A549 (cell line): ENCODE measurements around the gene PPP3CA. TPM values are rescaled to one million over a fixed set of nuclear protein-coding genes. Genes with fewer than 3 reads are reported as not detected.

Experiments used
- ATAC-seq, 2 experiments: fragments of 200-7000 bp in 1 of 2; fragments of >200 bp in 1 of 2; cut with Nextera tagmentation in 1 of 2; cut with Tn5 transposase in 1 of 2; 3 replicates each; pipeline versions ENCODE4 v1.8.0 to v1.9.1; 2018 to 2020; ENCODE audit warnings: mild to moderate bottlenecking in 1 of 2, moderate library complexity in 1 of 2
- CTCF ChIA-PET: fragments of 300-600 bp; sonication (Branson Sonifier 250); formaldehyde crosslinking; extraction: SDS; loops from one replicate; lab custom pipeline; 2021; ENCODE audit warnings: antibody characterized with exemption, inconsistent platforms; lab: Yijun Ruan, JAX
- POLR2A ChIA-PET: fragments of 350-600 bp; formaldehyde crosslinking; extraction: SDS; loops from one replicate; lab custom pipeline; 2021; ENCODE audit warnings: antibody characterized with exemption, inconsistent platforms; lab: Yijun Ruan, JAX
- DNase-seq, 2 experiments: peaks; one replicate each; pipeline versions ENCODE4 v3.0.0 to v3.0.0-alpha.2; 2011 to 2016; ENCODE audit warnings: low read depth in 1 of 2, low spot score in 1 of 2
- FAIRE-seq: peaks from 2 replicates; lab custom pipeline; 2011; peaks lifted over from hg19 to GRCh38; lab: Jason Lieb, UNC
- H3K27ac ChIP-seq, 2 experiments: fragments of >200 bp; sonication (Bioruptor Twin); formaldehyde crosslinking; 3 replicates each; pipeline ENCODE4 v1.5.1; 2016 to 2017
- H3K4me1 ChIP-seq: fragments of >200 bp; sonication (Bioruptor Twin); formaldehyde crosslinking; 3 replicates; pipeline ENCODE4 v1.6.1; 2016
- H3K4me2 ChIP-seq: fragments of >200 bp; sonication (Bioruptor Twin); formaldehyde crosslinking; 3 replicates; pipeline ENCODE4 v1.6.1; 2016
- H3K4me3 ChIP-seq: fragments of >200 bp; sonication (Bioruptor Twin); formaldehyde crosslinking; 3 replicates; pipeline ENCODE4 v1.5.1; 2016
- H3K9me3 ChIP-seq: fragments of >200 bp; sonication (Bioruptor Twin); formaldehyde crosslinking; 3 replicates; pipeline ENCODE4 v1.6.1; 2016
- BCL3 ChIP-seq: fragments of >200 bp; sonication (Bioruptor Twin); formaldehyde crosslinking; IDR thresholded peaks from 3 replicates; pipeline ENCODE4 v1.6.1; 2016
- CBX2 ChIP-seq: fragments of 200-600 bp; sonication (generic); IDR thresholded peaks from 2 replicates; pipeline ENCODE4 v1.6.1; 2016; ENCODE audit warnings: low read depth, mild to moderate bottlenecking, borderline replicate concordance
- CEBPB ChIP-seq, 2 experiments: fragments of >200 bp in 1 of 2; sonication (Bioruptor Twin) in 1 of 2; formaldehyde crosslinking in 1 of 2; IDR thresholded peaks; 2 replicates each; pipeline ENCODE4 v1.6.1; 2012 to 2016
- CHD4 ChIP-seq: fragments of 200-600 bp; sonication (generic); IDR thresholded peaks from 2 replicates; pipeline ENCODE4 v1.6.1; 2016; ENCODE audit warnings: antibody characterized with exemption, mild to moderate bottlenecking, borderline replicate concordance
- ELK1 ChIP-seq: fragments of 150-350 bp; IDR thresholded peaks from 2 replicates; pipeline ENCODE4 v1.6.1; 2014; ENCODE audit warnings: low read depth, mild to moderate bottlenecking, low read length
- FOSB ChIP-seq: fragments of 250-450 bp; sonication (Bioruptor Pico); IDR thresholded peaks from 2 replicates; pipeline ENCODE4 v1.5.0; 2020; ENCODE audit warnings: mild to moderate bottlenecking, moderate library complexity
- FOSL2 ChIP-seq, 2 experiments: fragments of 450-650 bp in 1 of 2; fragments of >200 bp in 1 of 2; sonication (Bioruptor Twin) in 1 of 2; formaldehyde crosslinking; IDR thresholded peaks; 2 replicates each; pipeline versions ENCODE4 v1.5.0 to v1.6.1; 2016 to 2020; ENCODE audit warnings: mild to moderate bottlenecking in 1 of 2, moderate library complexity in 1 of 2
- HOXA7 ChIP-seq: fragments of 250-450 bp; sonication (Bioruptor Pico); IDR thresholded peaks from 2 replicates; pipeline ENCODE4 v1.5.0; 2020; ENCODE audit warnings: mild to moderate bottlenecking, moderate library complexity
- HOXB13 ChIP-seq: fragments of 250-450 bp; sonication (Bioruptor Pico); IDR thresholded peaks from 2 replicates; pipeline ENCODE4 v1.5.0; 2020; ENCODE audit warnings: low read depth, mild to moderate bottlenecking, moderate library complexity
- MAFK ChIP-seq: fragments of 450-650 bp; IDR thresholded peaks from 2 replicates; pipeline ENCODE4 v1.6.1; 2014; ENCODE audit not compliant: partially characterized antibody
- MYC ChIP-seq: IDR thresholded peaks from 2 replicates; pipeline ENCODE4 v1.6.1; 2012; ENCODE audit warnings: mild to moderate bottlenecking, inconsistent platforms, low read length, improper control_type of control experiment, borderline replicate concordance
- NPAS2 ChIP-seq: fragments of 250-450 bp; sonication (Bioruptor Pico); IDR thresholded peaks from 2 replicates; pipeline ENCODE4 v1.8.0; 2022; ENCODE audit warnings: mild to moderate bottlenecking, moderate library complexity, borderline replicate concordance
- PHF8 ChIP-seq: fragments of 200-600 bp; sonication (generic); IDR thresholded peaks from 2 replicates; pipeline ENCODE4 v1.6.1; 2016; ENCODE audit warnings: low read depth, mild to moderate bottlenecking, antibody characterized with exemption, moderate library complexity, borderline replicate concordance
- RAD21 ChIP-seq, 2 experiments: fragments of >200 bp in 1 of 2; sonication (Bioruptor Twin) in 1 of 2; formaldehyde crosslinking in 1 of 2; IDR thresholded peaks in 1 of 2; conservative IDR thresholded peaks in 1 of 2; 2 replicates in 1 of 2; 3 replicates in 1 of 2; pipeline ENCODE4 v1.6.1; 2012 to 2018; ENCODE audit warnings: inconsistent platforms in 1 of 2
- RCOR1 ChIP-seq: fragments of 150-350 bp; IDR thresholded peaks from 2 replicates; pipeline ENCODE4 v1.6.1; 2014; ENCODE audit warnings: antibody characterized with exemption, low read length, low read depth
- RFX5 ChIP-seq: fragments of 450-650 bp; IDR thresholded peaks from 2 replicates; pipeline ENCODE4 v1.7.1; 2014; ENCODE audit warnings: antibody characterized with exemption, mild to moderate bottlenecking, moderate library complexity
- SREBF2 ChIP-seq: fragments of 450-650 bp; IDR thresholded peaks from 2 replicates; pipeline ENCODE4 v1.6.1; 2014; ENCODE audit warnings: mild to moderate bottlenecking, moderate library complexity
- TP53 ChIP-seq: fragments of 250-450 bp; sonication (Bioruptor Pico); IDR thresholded peaks from 2 replicates; pipeline ENCODE4 v1.5.0; 2021; ENCODE audit warnings: mild to moderate bottlenecking, moderate library complexity
- USF2 ChIP-seq: fragments of 450-650 bp; IDR thresholded peaks from 2 replicates; pipeline ENCODE4 v1.6.1; 2014; ENCODE audit warnings: antibody characterized with exemption
- ZNF302 ChIP-seq: fragments of 250-450 bp; sonication (Bioruptor Pico); IDR thresholded peaks from 2 replicates; pipeline ENCODE4 v1.9.0; 2021; ENCODE audit warnings: inconsistent platforms, mild to moderate bottlenecking, moderate library complexity
- WGBS: methylation state at CpG from one replicate; pipeline ENCODE4 v1.1.6; 2017; ENCODE audit errors: missing lambda C conversion rate; 5-methylcytosine and 5-hydroxymethylcytosine counted together
- polyA plus RNA-seq, 4 experiments: library from polyadenylated mRNA; depleted of rRNA in 3 of 4; stranded (reverse); fragments of >200 nt; fragmentation: RNase III in 1 of 4; extraction: RNeasy Plus Mini Kit Qiagen cat#74134 plus additional on column Dnase treatment in 1 of 4; gene quantifications; 2 replicates in 3 of 4; 3 replicates in 1 of 4; pipeline ENCODE4 v1.2.3, GENCODE V29; 2011 to 2017
- TF ChIP-seq, protein P1 (sequence below): fragments of 200-600 bp; sonication (generic); IDR thresholded peaks from 2 replicates; pipeline ENCODE4 v1.6.1; 2016; ENCODE audit warnings: antibody characterized with exemption, mild to moderate bottlenecking, moderate library complexity

Gene PPP3CA
- polyA plus RNA-seq, 2 of the 4 experiments (the other 2 are of a cell fraction): 21.4 to 42.4 TPM

- Histone ChIP-seq H3K4me3 (no peak overlapping the region), H3K27ac (peak overlapping the region in 1 of 2 experiments; percentile 27; a peak in 1 of 6 replicates), H3K9me3 (no peaks in the 10 kb centered on the region), H3K4me1 (peaks cover 33% of the 10 kb centered on the region), H3K4me2 (no peak overlapping the region)
- no peak for DNase-seq
- no peak for FAIRE-seq
- no peak for ATAC-seq
- POLR2A ChIA-PET: no interaction called here
- WGBS: 97% methylated on average over 4 of the region's 4 CpGs
- CTCF ChIA-PET: interaction anchor here (0.9 kb wide), 1 partner anchor 239 kb away, joined by 4 read pairs; no protein-coding TSS in a partner anchor
- no peak for TF ChIP-seq CBX2
Observed at GRCh38 chr4:101019313-101019712, 328.0 kb downstream of the PPP3CA start.

DNA sequence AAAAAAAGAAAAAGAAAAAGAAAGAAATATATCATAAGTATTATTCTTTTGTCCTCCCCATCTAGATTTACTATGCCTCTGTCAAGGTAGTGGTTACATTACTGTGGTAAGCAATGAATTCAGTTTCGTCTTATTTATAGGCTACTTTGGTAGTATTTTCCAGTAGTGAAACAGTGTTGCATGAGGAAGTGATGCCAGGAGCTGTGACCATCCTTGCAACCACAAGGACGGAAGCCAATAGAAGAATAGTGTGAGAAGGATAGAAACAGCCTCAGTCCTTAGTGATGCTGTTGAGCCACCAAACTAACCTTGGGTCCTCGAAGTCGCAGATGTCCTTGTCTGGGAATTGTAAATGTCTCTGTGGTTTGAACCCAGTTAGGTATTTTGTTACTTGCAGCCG lies 328.5 kb downstream of the PPP3CA start:
- CTCF ChIA-PET: no interaction called here
- Histone ChIP-seq H3K4me1 (peaks cover 33% of the 10 kb centered on the region), H3K9me3 (no peaks in the 10 kb centered on the region), H3K4me3 (no peak overlapping the region), H3K27ac (no peak overlapping the region), H3K4me2 (no peak overlapping the region)
- TF ChIP-seq BCL3 (no peak), NPAS2 (CRISPR knock-in tag) (no peak), MAFK (no peak), PHF8 (no peak), HOXB13 (no peak), SREBF2 (no peak), CHD4 (no peak)
- TF ChIP-seq, protein P1, sequence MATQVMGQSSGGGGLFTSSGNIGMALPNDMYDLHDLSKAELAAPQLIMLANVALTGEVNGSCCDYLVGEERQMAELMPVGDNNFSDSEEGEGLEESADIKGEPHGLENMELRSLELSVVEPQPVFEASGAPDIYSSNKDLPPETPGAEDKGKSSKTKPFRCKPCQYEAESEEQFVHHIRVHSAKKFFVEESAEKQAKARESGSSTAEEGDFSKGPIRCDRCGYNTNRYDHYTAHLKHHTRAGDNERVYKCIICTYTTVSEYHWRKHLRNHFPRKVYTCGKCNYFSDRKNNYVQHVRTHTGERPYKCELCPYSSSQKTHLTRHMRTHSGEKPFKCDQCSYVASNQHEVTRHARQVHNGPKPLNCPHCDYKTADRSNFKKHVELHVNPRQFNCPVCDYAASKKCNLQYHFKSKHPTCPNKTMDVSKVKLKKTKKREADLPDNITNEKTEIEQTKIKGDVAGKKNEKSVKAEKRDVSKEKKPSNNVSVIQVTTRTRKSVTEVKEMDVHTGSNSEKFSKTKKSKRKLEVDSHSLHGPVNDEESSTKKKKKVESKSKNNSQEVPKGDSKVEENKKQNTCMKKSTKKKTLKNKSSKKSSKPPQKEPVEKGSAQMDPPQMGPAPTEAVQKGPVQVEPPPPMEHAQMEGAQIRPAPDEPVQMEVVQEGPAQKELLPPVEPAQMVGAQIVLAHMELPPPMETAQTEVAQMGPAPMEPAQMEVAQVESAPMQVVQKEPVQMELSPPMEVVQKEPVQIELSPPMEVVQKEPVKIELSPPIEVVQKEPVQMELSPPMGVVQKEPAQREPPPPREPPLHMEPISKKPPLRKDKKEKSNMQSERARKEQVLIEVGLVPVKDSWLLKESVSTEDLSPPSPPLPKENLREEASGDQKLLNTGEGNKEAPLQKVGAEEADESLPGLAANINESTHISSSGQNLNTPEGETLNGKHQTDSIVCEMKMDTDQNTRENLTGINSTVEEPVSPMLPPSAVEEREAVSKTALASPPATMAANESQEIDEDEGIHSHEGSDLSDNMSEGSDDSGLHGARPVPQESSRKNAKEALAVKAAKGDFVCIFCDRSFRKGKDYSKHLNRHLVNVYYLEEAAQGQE: no peak
- FAIRE-seq: no peak
- DNase-seq: no peak
- WGBS: 96% methylated on average over 5 of the region's 5 CpGs
- POLR2A ChIA-PET: no interaction called here
- ATAC-seq: no peak

- Histone ChIP-seq H3K4me3 (no peak overlapping the region), H3K4me1 (peaks cover 2% of the 10 kb centered on the region; the same call in 2 of the 3 replicates), H3K4me2 (no peak overlapping the region), H3K27ac (no peak overlapping the region), H3K9me3 (no peaks in the 10 kb centered on the region)
- DNase-seq: no peak
- no peak for ATAC-seq
- CTCF ChIA-PET: interaction anchor here (0.9 kb wide), 1 partner anchor 155 kb away, joined by 3 read pairs; no protein-coding TSS in a partner anchor
- no peak for TF ChIP-seq FOSL2 (IDR thresholded peaks at IDR 0.05)
- no peak for TF ChIP-seq FOSL2 (CRISPR knock-in tag; IDR thresholded peaks at IDR 0.05)
- TF ChIP-seq ELK1: no peak
- TF ChIP-seq USF2: no peak
- no peak for TF ChIP-seq RAD21 (conservative IDR thresholded peaks at IDR 0.05 in 1 of 2, IDR thresholded peaks at IDR 0.05 in 1 of 2)
- TF ChIP-seq ZNF302 (CRISPR knock-in tag): no peak
- no peak for TF ChIP-seq RFX5
- no peak for TF ChIP-seq SREBF2
- no peak for TF ChIP-seq MYC
- TF ChIP-seq RCOR1: no peak
- TF ChIP-seq FOSB (CRISPR knock-in tag): no peak
- TF ChIP-seq NPAS2 (CRISPR knock-in tag): no peak
- no peak for TF ChIP-seq CEBPB (IDR thresholded peaks at IDR 0.05)
- TF ChIP-seq HOXA7: no peak
- TF ChIP-seq TP53 (CRISPR knock-in tag): no peak
- TF ChIP-seq, all 56 proteins: peak for 0
- FAIRE-seq: no peak
- WGBS: 56% methylated on average over 3 of the region's 3 CpGs
- POLR2A ChIA-PET: no interaction called here
Observed at GRCh38 chr4:101014417-101014816, 332.9 kb downstream of the PPP3CA start.
